ENCODE data around the gene VTI1A.

DNA sequence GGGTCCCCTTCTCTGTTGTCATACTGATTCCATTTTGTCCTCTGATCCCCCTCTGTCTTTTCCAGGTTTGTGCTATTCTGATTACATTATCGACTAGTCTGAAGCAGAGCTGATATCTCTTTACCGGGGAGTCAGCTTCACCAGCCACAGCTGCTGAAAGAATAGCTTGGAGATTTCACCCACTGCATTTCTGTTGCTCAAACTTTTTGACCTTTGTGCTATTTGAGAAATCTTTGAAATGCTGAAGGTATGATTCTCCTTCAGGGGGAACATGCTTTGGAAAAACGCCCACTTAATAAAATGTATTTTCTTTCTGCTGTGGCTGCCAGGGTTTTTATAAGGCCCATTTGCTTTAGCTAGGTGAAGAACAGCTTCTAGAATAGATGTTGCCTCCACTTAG is 305.3 kb downstream of the VTI1A start:
- TF ChIP-seq EZH2 (IDR thresholded peaks at IDR 0.05) (no peak), POLR2AphosphoS5 (IDR thresholded peaks at IDR 0.05; ENCODE audit: borderline replicate concordance, low read depth, low read length) (no peak), FOXP2 (optimal IDR thresholded peaks at IDR 0.05; ENCODE audit: control extremely low read depth, extremely low read length, insufficient read depth) (no peak)

Data from SK-N-MC (cell line).